NCI-H510A (cell line): ENCODE results near the gene TF.
"Not testable (repeated sequence)": the region's sequence is repeated elsewhere in the genome, so short reads cannot be mapped to it uniquely, and the experiment has no call there.

ENCODE experiments used
- DNase-seq: peaks from one replicate; lab custom pipeline; 2025; lab: John Stamatoyannopoulos, UW

TF gene

GRCh38 chr3:133765256-133765655, 19.1 kb downstream of the TF start:
- no peak for DNase-seq

- DNase-seq, result no peak
Measured at GRCh38 chr3:133767607-133768006, 21.4 kb downstream of the TF start.

GRCh38 chr3:133769536-133769935, 23.3 kb downstream of the TF start:
- DNase-seq, result no peak

GRCh38 chr3:133773732-133774131, 27.5 kb downstream of the TF start:
- DNase-seq, result no peak

- no peak for DNase-seq
Measured at GRCh38 chr3:133775309-133775708, 29.1 kb downstream of the TF start.

GRCh38 chr3:133775835-133776234, 29.6 kb downstream of the TF start:
- DNase-seq, result no peak

- no peak for DNase-seq
Measured at GRCh38 chr3:133776794-133777438, 30.7 kb downstream of the TF start.

GRCh38 chr3:133777807-133778568, 31.8 kb downstream of the TF start:
- DNase-seq, result no peak

GRCh38 chr3:133779626-133780203, 33.5 kb downstream of the TF start:
- DNase-seq, result no peak

- not testable (repeated sequence) for DNase-seq
Measured at GRCh38 chr3:133780756-133781155, 34.6 kb downstream of the TF start.

GRCh38 chr3:133781570-133781969, 35.4 kb downstream of the TF start:
- DNase-seq, result no peak

GRCh38 chr3:133782454-133782853, 36.3 kb downstream of the TF start:
- no peak for DNase-seq

- DNase-seq, result no peak
Measured at GRCh38 chr3:133783762-133784161, 37.6 kb downstream of the TF start.

- DNase-seq, result no peak
Measured at GRCh38 chr3:133788024-133788423, 41.8 kb downstream of the TF start.

- no peak for DNase-seq
Measured at GRCh38 chr3:133792171-133792763, 46.1 kb downstream of the TF start.

GRCh38 chr3:133797396-133798105, 51.4 kb downstream of the TF start:
- no peak for DNase-seq

- DNase-seq, result no peak
Measured at GRCh38 chr3:133799794-133800585, 53.8 kb downstream of the TF start.

- no peak for DNase-seq
Measured at GRCh38 chr3:133803469-133803868, 57.3 kb downstream of the TF start.

GRCh38 chr3:133804896-133805295, 58.7 kb downstream of the TF start:
- DNase-seq, result no peak

GRCh38 chr3:133805384-133805701, 59.1 kb downstream of the TF start:
- no peak for DNase-seq

GRCh38 chr3:133805702-133806475, 59.7 kb downstream of the TF start, which contains the start of gene SRPRB:
TSS of gene SRPRB (plus strand) at chr3:133805815. CDS start at chr3:133805849, 34 bp downstream.
- DNase-seq, result peak; percentile 67
